ENCODE measurements around the gene ATP10B.

DNA sequence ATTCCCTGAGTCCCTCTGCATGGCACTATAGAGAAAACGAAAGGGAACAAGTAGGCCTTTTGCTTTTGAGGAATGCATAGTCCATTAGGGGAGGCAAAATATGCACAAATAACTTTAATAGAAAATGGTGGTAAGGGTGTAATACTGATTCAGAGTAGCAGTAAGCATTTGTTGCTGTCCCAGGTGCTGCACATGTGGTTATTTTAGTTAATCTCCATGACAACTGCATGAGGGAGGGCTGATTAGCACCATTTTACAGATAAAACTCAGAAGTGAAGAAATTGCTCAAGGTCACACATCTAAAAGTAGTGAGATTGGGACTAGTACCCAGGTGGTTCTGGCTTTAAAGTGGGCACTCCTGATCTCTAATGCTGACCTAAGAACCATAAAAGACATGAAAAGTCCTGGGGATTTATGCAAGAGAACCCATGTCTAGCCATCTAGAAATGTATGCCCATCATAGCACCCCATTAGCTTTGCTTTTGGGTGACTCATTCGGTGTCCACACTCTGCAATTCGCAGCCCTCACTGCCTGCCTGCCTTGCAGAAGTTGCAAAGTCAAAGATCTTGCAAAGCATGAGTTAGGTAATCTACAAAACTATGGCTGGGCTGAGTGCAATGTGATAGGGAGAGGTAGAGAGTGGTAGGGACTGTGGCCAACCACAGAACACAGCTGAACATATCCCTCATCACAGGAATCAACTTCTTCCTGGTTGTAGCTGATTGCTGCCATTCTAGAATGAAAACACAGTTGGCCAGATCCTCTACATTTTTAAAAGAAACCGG, 235.1 kb downstream of the ATP10B start:
- TF ChIP-seq CTCF (optimal IDR thresholded peaks at IDR 0.05 in 1 of 3, IDR thresholded peaks at IDR 0.05 in 1 of 3, conservative IDR thresholded peaks at IDR 0.05 in 1 of 3; ENCODE audit: extremely low read depth in 1 of 3, insufficient read depth in 2 of 3, low read length in 3 of 3) (no peak), EZH2 (IDR thresholded peaks at IDR 0.05; ENCODE audit: low read length) (no peak)

Data from keratinocyte (primary cell).